GM18873 (cell line): ENCODE data around the gene LGR6.

Experiments
- ATAC-seq: cut with Tn5 transposase; IDR thresholded peaks from one replicate; pipeline ENCODE4 v1.9.1; 2021; ENCODE audit warnings: mild to moderate bottlenecking, moderate library complexity, moderate number of reproducible peaks; ENCODE audit not compliant: unreplicated experiment, low FRiP score

LGR6 gene

DNA sequence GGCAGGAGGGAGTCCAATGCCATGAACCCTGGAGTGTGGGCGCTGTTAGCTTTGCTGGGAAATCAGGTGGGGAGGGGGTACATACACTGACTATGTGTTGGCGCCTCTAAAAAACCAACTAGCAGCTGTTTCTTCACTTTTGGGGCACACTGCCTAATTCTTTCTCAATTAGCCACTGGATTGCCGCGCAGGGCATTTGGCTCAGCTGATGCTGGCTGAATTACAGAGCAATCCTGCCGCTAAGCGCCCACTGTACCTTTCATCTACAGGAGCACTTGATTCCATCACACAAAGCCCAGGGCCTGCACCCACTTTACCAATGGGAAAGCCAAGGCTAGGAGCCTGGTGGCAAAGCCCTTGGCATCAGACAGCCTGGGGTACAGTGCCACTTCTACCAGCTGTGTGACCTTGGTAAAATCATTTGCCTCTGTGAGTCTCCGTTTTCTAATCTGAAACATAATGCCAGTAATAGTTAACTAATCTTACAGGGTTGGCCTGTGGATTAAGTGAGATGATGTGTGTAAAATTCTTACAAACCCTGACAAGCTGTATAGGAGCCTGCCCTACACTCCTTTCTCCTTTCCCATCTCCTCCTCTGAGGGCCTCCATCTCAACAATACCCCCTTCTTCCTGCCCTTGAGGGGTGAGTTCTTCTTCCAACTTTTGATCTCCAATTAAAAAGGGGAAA is 89.1 kb downstream of the LGR6 start:
- ATAC-seq, result no peak

DNA sequence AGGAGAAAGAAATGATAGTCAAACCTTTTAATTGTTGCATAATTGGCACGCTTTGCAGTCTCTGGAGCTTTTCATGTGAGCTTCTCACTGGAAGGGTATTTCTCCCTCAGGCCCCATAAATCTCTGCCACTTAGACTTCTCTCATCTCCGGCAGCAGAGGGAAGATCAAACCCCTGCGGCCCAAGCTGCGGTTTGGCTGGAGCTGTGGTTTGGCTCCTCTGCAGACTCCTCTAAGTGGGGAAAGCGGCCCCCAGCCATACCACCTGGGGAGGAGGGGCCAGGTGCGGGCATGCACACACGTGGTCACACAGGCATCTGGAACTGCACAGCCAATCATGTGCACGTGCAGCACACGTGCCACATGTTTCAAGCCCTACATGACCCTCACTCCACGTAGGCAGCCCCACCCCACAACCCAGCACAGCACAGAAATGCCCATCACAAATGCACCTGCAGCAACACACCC is 89.8 kb downstream of the LGR6 start:
- no peak for ATAC-seq

DNA sequence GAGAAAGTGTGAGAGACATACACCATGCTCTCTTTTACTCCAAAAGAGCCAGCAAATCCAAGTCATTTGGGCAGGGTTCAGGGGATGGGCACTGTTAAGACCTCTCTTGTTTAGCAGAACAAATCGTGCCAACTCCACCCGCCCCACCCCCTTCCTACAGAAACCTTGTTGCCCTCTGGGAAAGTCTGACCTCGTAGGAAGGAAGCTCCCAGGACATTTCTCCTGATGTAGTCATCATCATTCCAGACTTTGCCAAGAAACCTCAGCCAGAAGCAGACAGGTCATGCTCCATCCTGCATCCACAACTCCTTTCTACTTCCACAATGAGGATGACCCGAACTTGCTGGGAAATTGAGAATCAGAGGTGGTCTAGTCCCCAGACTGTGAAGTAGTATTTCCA is 90.4 kb downstream of the LGR6 start:
- ATAC-seq, result no peak

DNA sequence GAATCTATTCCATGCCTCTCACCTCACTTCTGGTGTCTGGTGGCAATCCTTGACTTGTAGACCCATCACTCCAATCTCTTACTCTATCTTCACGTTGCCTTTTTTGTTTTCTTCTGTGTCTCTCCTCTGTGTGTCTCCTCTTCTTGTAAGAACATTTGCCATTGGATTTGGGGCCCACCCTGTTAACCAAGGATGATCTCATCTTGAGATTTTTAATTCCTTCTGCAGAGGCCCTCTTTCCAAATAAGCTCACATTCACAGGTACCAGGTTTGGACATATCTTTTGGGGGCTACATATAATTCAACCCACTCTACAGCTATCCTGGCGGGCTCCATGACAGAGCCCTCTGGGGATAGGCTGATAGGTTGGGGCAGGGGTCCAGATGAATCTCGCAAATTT is 92.3 kb downstream of the LGR6 start:
- ATAC-seq, result no peak

DNA sequence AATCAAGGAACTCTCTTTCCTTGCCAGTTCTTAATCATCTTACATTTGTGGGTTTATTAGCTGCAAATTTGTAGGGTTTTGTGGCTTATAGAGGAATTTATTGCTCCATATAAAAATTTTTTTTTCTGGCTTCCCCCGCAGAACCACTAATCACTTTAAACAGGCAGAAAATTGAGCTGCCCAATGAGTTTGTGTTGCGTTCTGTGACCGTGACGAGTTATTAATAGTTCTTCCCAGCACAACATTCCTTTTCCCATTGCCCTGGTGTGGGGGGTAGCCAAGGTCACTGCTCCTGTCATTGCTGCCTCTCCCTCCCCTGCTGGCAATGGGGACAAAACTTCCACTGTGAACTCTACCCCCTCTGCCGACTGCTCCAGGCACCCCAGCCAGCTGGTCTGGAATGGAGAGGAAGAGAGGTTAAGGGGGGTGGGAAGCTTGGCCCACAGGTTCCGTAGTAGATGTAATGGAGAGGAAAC is 93.1 kb downstream of the LGR6 start:
- no peak for ATAC-seq

DNA sequence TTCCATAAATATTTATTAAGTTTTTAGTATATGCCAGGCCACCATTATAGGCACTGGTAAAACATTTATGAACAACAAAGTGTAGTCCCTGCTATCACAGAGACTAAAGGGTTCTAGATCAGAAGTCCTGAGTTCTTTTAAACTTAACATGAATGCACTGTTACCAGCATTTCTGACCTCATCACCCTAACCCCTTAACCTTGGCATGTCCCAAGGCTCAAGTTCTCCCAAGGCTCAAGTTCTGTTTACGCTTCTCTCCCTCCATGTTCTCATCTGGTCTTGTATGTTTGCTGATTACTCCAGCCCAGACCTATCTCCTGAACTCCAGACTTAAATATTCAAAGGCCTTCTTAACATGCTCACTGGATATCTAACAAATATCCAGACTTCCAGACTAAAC is 93.6 kb downstream of the LGR6 start:
- ATAC-seq, result no peak

DNA sequence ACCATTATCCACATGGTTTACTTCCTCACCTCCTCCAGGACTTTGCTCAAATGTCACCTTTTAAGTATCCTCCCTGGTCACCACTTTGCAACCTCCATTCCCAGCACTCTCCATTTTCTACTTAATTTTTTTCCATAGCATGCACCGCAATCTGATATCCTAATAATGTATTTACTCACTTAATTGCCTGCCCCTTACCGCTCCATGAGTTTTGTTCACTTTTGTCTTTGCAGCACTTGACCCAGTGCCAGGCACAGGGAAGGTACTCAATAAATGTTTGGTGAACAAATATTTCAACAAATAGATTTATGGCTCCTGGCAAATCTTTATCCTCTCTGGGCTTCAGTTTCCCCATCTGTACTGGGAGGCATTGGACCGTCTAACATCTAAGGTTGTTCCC is 94.6 kb downstream of the LGR6 start:
- no peak for ATAC-seq

DNA sequence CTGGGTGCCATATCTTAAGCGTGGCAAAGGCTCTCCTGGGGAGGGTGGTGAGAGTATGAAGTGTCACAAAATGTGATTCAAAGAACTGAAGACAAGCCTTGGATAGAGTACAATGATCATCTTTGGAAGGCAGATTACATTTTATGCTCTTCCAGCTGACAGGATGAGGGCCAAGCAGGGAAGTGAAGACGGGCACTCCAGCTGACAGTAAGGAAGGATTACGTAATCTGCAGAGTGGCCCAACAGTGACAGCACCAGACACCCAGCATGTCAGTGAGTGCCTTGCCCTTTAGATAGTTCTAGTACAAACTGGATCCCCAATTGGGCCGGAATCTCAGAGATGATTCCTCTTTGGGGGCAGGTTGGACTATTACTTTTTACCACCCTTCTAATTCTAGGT is 95.4 kb downstream of the LGR6 start:
- ATAC-seq, result no peak

DNA sequence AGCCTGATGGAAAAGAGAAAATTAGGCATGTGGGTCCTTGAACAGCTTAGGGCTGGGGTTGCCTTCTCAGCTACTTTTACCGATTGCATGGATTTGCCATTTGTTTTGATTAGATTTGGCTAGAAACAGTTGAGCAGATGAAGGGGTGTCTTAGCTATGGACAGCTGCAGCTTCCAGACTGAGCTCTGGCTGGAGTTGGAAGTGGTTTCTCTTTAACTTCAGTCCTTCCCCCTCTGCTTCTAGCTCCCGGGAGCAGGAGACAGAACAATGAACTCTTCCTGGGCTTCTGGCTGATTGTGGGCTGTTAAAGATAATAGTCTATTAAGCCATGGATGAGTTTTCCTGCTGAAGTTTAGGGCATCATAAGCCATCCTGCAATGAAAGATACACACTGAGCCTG is 97.4 kb downstream of the LGR6 start:
- no peak for ATAC-seq

DNA sequence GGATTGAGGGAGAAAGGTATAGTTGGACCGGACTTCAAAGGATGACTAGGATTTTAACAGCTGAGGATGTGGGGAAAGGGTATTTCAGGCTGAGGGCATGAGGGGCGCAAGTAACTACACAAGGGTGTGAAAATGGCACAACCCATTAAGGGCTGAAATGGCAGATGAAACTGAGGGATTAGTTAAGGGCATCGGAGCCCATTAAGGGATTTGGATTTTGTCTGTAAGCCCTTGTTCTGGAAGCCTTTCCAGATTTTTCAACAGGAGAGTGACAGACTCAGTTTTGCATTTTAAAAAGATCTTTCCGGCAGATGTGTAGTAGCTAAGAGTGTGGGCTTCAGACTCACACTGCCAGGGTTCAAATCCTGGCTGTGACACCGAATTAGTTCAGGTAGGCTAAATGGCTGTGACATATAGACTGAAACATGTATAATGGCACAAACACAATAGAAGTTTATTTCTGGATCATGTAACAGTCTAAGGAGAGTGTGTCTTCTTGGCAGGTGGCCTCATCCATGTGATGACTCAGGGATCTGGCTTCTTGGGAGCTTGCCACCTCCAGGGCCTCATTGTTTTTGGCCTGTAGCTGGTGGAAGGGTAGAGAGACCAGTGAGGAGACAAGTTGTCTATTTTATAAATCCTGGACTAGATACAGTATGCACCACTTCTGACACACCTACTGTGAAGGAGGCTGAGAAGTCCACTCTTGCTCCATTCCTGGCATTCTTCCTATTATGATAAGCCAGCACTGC is 98.5 kb downstream of the LGR6 start:
- ATAC-seq, result no peak

DNA sequence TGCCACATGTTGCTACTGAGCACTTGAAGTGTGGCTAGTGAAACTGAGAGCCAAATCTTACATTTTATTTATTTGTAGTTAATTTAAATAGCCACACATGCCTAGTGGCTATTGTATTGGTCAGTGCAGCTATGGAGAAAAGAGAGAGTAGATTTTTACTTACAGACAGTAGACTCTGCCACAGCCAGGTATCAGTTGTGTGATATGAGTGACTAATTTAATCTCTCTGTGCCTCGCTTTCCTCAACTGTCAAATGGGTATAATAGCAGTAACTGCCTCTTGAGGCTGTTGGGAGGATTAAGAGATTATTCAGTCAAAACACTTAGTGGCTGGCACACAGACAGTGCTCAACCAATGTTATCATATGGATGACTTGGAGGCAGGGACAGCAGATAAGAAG is 99.2 kb downstream of the LGR6 start:
- no peak for ATAC-seq

DNA sequence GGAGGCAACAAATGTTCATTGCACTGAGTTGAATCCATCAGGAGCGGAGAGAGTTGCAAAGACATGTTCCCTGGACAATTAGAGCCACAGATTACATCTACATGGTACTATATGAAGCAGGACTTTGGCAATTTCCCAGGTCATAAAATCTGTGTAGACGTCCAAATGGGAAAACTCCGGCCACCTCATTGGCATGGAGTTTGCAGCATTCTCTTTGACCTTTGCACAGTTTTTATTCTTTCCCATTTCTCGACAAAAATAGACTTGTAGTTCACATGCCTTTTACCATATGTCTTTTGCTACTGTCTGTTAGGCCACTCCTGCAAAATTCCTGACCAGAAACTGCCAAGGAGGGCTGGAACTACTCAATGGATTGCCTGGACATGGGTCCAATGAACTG is 100.0 kb downstream of the LGR6 start:
- no peak for ATAC-seq

DNA sequence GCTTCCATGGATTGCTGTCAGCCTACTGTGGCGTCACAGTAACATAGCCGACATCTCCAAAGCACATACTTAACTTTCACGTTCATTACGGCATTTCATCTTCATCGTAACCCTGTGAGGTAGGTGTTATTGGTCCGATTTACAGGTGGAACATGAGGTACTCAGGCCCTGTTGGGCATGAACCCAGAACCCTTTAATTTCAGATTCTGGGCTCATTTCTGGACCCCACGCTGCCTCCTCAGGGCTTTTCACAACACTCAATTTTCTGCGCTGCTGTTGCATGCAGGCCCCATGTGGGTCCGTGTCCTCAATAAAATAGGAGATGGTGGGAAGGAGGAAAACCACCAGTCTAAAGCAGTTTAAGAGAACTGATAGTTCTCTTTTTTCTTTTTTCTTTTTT is 108.6 kb downstream of the LGR6 start:
- no peak for ATAC-seq

DNA sequence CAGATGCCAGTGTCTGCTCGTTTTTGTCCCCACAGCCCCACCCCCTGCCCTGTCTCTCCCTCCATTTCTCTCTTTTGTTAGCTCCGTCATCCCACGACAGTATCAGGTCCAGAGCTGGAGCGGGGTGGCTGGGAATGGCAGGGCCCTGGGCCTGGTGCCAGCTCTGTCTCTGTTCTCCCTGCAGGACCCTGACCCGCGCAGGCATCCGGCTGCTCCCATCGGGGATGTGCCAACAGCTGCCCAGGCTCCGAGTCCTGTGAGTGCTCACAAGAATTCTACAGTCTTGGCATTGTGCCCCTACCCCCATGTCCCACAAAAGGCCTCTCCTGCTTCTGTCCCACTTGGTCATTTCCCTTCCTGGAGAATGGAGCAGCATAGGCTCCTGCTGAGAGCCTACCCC is 110.8 kb downstream of the LGR6 start:
- ATAC-seq, result no peak

DNA sequence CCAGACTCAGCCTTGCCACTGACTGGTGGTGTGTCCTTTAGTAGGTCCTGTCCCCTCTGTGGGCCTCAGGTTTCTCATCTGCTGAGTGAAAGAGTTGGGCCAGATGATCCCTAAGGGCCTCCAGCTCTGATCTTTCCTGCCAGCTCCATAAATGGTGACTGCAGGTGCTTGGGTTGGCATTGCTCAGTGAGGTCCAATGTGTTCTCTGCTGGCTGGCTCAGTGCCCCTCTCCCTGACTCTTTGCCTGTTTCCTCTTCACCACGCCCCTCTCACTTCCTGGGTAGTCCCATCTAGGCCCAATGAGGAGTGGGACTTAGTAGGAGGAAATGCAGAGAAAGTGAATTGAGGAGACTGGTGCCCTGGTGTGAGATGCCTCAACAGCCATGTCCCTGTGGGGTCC is 111.6 kb downstream of the LGR6 start:
- ATAC-seq, result no peak

DNA sequence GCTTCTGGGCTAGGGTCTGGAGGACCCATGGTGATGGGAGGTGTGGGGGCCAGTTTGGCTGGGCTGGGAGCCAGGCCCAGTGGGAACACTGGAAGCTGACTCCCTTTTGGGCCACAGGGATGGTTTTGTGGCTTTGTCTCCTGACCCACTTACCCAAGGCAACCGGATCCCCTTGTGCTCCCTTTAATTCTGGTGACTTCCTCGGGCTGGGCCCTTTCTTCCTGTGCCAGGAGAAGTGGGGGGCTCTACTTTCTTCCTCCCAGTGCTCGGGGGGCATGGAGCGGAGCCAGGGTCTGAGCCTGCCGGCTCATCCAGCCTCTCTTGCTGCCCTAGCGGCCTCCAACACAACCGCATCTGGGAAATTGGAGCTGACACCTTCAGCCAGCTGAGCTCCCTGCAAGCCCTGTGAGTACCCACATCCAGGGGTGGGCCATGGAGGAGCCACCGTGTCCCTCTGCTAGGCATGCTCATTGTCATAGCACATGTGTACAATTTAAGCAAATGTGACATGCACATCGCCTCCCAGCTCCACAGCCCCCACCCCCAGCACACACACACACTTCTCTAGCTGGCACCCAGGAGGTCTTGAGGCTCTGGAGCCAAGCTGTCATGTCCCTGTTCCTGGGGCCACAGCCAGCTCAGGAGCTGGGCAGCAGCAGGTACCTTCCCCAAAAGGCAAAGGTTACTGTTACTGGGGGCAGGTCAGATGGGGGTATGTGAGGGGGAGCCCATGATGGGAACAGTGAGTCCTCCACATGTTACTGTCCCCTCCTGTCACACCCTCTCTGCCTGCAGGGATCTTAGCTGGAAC is 113.1 kb downstream of the LGR6 start:
- ATAC-seq, result no peak

DNA sequence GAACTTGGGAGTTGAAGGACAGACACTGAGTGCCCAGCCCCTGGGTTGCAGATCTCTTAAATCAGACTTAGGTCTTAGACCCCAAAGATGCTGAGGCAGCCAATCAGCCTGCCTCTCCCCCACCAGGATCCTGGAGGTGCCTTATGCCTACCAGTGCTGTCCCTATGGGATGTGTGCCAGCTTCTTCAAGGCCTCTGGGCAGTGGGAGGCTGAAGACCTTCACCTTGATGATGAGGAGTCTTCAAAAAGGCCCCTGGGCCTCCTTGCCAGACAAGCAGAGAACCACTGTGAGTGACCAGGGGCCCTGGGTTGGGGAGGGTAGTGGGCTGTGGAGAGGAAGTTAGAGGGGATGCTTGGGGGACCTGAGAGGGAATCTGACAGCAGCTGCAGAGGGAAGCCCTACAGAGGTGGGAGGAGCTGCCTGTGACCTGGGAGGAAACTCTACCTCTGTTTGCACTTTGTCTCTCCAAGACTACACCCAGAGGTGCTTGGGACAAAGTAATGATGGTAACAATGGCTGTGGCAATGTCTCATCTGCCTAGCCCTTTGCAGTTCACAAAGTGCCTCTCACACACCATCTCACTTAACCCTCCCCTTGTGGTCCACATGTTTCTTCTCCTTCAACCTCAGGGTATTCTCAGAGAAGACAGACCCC is 116.6 kb downstream of the LGR6 start:
- no peak for ATAC-seq

DNA sequence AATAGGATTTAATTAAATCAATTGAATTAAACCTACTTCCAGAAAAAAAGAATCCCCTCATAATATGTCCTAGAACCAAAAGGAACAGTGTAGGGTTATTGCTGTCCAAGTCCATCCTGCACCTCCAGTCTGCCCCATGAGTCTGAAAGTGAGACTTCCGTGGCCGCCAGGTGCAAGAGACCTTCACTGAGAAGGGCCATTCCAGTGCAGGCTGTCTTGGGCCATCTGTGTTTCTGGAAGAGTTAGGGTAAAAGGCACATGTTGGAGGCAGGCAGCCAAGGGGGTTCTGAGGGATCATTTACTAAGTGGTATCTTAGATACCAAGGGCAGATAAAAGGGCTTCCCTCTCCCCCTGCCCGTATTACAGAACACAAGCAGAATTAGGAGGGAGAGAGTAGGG is 117.1 kb downstream of the LGR6 start:
- no peak for ATAC-seq

DNA sequence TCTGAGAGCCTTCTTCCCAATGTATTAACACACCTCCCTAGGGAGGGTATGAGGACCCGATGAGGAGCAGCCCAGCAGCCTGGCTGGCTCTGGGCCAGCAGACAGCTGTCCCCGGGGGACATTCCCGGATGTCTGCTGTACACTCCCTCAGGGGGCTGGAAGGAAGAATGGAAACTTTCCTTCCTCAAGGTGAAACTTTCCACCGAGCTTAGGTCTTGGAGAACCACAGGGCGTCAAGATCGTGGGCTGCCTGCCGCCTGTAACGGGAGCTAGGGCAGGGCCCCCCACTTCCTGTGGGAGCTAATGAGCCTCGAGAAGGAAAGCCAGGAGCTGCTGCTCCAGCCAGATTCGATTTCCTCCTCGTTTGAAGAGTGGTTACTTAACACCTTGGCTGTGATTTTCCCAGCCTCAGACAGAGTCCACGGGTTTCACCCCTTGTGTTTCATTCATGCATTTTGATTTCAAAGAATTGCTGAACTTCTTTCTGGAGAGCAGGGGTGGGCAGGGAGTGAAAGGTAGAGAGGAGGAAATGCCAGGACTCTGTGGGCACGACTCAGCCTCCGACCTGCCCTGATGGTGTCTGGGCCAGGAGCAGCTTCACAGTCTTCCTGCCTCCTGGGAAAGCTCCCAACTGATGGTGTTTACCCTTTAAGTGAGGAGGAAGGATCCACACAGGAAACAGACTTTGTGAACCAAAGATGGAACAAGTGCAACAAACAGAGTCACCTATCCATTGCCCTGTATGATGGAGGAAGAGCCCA is 118.5 kb downstream of the LGR6 start:
- no peak for ATAC-seq

DNA sequence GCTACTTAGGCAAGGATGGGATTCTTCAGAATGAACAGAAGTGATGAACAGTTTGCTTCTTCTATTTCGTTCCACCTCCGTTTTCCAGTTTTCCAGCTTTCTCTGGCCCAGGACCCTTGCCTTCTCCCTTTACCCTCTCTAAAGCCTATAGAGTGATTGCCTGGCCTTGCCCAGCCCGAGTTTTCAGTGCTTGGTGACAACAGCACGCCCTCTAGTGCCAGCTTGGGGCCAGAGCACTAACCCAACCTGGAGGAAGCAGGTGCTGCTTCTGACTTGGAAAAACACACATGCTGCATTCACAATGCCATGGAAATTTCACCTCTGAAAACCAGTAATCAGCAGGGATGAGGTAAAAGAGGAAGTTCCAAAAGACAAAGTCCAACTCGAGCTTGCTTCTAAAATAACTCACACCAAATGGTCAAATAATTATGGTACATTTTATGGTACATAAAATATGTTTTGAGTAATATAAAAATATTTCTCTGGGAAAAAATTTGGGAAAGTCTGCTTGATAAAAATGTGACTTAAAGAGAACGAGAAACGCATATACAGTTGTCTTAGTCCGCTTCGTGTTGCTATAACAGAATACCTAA is 122.1 kb downstream of the LGR6 start:
- ATAC-seq, result no peak
